Progenitor cell of endocrine pancreas (in vitro differentiated cells): ENCODE data around the gene PLXNC1. TPM values are rescaled to one million over a fixed set of nuclear protein-coding genes. Genes with fewer than 3 reads are reported as not detected.

ENCODE experiments used
- DNase-seq: peaks from one replicate; pipeline ENCODE4 v3.0.0; 2021; ENCODE audit warnings: low spot score; ENCODE audit not compliant: unreplicated experiment
- H3K27ac Mint-ChIP-seq: 2 replicates; pipeline ENCODE4 v1.8.0; 2021; ENCODE audit warnings: mild to moderate bottlenecking, moderate library complexity, mixed read lengths
- H3K27me3 Mint-ChIP-seq: 2 replicates; pipeline ENCODE4 v1.8.0; 2021; ENCODE audit warnings: mixed read lengths
- H3K36me3 Mint-ChIP-seq: 2 replicates; pipeline ENCODE4 v1.8.0; 2022; ENCODE audit warnings: mixed read lengths; ENCODE audit not compliant: insufficient read depth
- H3K4me1 Mint-ChIP-seq: 2 replicates; pipeline ENCODE4 v1.8.0; 2021; ENCODE audit warnings: low read depth, mixed read lengths
- H3K4me3 Mint-ChIP-seq: 2 replicates; pipeline ENCODE4 v1.8.0; 2021; ENCODE audit warnings: low read depth, mild to moderate bottlenecking, moderate library complexity, mixed read lengths
- H3K9me3 Mint-ChIP-seq: 2 replicates; pipeline ENCODE4 v1.8.0; 2021; ENCODE audit warnings: low read depth, mixed read lengths
- total RNA-seq: library from RNA; stranded (reverse); gene quantifications from 2 replicates; pipeline ENCODE4 v1.2.1, GENCODE V29; 2021
- TF ChIP-seq, protein P1 (sequence below): fragments of 200-600 bp; sonication (generic); IDR thresholded peaks from one replicate; pipeline ENCODE4 v1.5.0; 2021; ENCODE audit warnings: antibody characterized with exemption, mild to moderate bottlenecking; ENCODE audit not compliant: unreplicated experiment

The PLXNC1 gene
- total RNA-seq, 1 donor from 2014 or later, result 25.7 TPM

GRCh38 chr12:94284859-94285258 is 136.5 kb downstream of the PLXNC1 start:
- no peak for DNase-seq
- Mint-ChIP-seq H3K4me3 (no peak overlapping the region), H3K27me3 (no peaks in the 10 kb centered on the region), H3K36me3 (peaks cover 12% of the 10 kb centered on the region), H3K4me1 (peaks cover 11% of the 10 kb centered on the region), H3K9me3 (no peaks in the 10 kb centered on the region), H3K27ac (no peak overlapping the region)
- TF ChIP-seq, protein P1, sequence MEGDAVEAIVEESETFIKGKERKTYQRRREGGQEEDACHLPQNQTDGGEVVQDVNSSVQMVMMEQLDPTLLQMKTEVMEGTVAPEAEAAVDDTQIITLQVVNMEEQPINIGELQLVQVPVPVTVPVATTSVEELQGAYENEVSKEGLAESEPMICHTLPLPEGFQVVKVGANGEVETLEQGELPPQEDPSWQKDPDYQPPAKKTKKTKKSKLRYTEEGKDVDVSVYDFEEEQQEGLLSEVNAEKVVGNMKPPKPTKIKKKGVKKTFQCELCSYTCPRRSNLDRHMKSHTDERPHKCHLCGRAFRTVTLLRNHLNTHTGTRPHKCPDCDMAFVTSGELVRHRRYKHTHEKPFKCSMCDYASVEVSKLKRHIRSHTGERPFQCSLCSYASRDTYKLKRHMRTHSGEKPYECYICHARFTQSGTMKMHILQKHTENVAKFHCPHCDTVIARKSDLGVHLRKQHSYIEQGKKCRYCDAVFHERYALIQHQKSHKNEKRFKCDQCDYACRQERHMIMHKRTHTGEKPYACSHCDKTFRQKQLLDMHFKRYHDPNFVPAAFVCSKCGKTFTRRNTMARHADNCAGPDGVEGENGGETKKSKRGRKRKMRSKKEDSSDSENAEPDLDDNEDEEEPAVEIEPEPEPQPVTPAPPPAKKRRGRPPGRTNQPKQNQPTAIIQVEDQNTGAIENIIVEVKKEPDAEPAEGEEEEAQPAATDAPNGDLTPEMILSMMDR, result no peak

GRCh38 chr12:94285943-94286582 is 137.7 kb downstream of the PLXNC1 start:
- Mint-ChIP-seq H3K9me3 (no peaks in the 10 kb centered on the region), H3K36me3 (peaks cover 12% of the 10 kb centered on the region), H3K4me1 (peaks cover 16% of the 10 kb centered on the region), H3K4me3 (no peak overlapping the region), H3K27ac (no peak overlapping the region), H3K27me3 (no peaks in the 10 kb centered on the region)
- TF ChIP-seq, protein P1, result no peak
- no peak for DNase-seq

GRCh38 chr12:94286583-94287244 is 138.3 kb downstream of the PLXNC1 start:
- H3K27me3 Mint-ChIP-seq, result no peaks in the 10 kb centered on the region
- peaks cover 11% of the 10 kb centered on the region for H3K36me3 Mint-ChIP-seq
- peaks cover 16% of the 10 kb centered on the region for H3K4me1 Mint-ChIP-seq
- TF ChIP-seq, protein P1, result no peak
- no peak for DNase-seq
- H3K4me3 Mint-ChIP-seq, result no peak overlapping the region
- no peak overlapping the region for H3K27ac Mint-ChIP-seq
- no peaks in the 10 kb centered on the region for H3K9me3 Mint-ChIP-seq

DNA sequence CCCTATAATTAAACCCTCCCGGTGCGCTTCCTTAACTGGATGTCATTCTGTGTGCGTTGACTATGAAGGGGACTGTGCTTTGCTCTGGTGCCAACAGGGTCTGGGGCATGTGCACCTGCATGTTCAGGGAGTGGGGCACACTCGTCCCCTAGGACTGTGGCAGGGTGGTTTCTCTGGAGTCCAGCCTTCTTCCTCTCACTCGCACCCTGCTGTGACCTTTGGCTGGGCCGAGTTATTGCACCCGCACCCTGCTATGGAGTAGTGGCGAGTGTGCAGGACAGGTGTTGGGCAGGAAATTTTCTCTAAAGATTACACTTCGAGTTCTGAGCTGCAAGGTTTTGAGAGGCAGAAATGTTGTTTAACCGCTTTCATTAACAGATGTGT is 138.9 kb downstream of the PLXNC1 start:
- DNase-seq, result no peak
- no peaks in the 10 kb centered on the region for H3K9me3 Mint-ChIP-seq
- H3K4me3 Mint-ChIP-seq, result no peak overlapping the region
- peaks cover 11% of the 10 kb centered on the region for H3K36me3 Mint-ChIP-seq
- H3K27ac Mint-ChIP-seq, result no peak overlapping the region
- H3K4me1 Mint-ChIP-seq, result peaks cover 16% of the 10 kb centered on the region
- H3K27me3 Mint-ChIP-seq, result no peaks in the 10 kb centered on the region
- TF ChIP-seq, protein P1, result no peak

DNA sequence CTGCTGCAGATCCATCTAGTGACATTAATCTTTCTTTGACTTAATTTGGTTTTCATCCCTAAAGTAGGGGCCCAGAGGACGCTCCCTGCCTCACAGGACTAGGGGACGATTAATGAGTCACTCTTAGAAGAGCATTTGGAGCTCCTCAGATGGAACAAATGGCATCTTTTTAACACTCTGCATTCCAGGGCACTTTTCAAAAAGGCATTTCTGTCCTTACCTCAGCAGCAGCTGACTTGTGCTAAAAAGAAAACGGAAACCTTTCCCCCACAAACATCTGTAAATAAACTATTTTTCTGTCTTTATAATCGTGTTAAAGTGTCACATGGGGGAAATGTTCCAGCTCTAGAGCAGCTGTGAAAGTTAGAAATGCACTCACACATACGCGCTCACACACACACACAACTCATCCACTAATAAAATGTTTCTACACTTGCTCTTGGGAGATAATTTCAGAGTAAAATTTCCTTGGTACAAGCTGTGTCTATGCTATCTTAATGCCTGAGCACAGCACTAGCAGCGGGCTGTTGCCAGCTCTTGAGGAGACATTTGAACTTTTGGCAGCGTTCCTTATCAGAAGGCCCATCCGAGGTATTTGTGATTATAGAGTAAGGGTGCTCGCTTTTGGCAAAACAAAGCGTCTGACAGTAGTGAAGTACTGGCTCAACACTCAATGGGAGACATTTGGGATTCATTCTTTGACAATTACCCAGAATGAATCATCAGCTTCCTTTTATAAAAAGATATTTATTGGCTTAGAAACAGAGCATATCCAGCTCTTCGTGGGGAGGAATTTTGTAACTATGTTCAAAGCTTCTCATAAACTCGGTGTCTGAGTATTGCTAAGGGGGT is 141.3 kb downstream of the PLXNC1 start:
- TF ChIP-seq, protein P1, result no peak
- no peak overlapping the region for H3K27ac Mint-ChIP-seq
- no peak overlapping the region for H3K4me3 Mint-ChIP-seq

More for the DNA sequence above, 141.3 kb downstream of the PLXNC1 start:
- peaks cover 16% of the 10 kb centered on the region for H3K4me1 Mint-ChIP-seq
- H3K27me3 Mint-ChIP-seq, result no peaks in the 10 kb centered on the region
- no peaks in the 10 kb centered on the region for H3K9me3 Mint-ChIP-seq
- no peak for DNase-seq
- H3K36me3 Mint-ChIP-seq, result peaks cover 10% of the 10 kb centered on the region
